ENCODE measurements around the gene FANK1.

- no peak for TF ChIP-seq EZH2 (IDR thresholded peaks at IDR 0.05)
- TF ChIP-seq CTCF (IDR thresholded peaks at IDR 0.05), result no peak
- no peak for TF ChIP-seq EZH2phosphoT487 (IDR thresholded peaks at IDR 0.05)
Observed at GRCh38 chr10:125984346-125984745, 88.0 kb downstream of the FANK1 start.

All from neural progenitor cell (in vitro differentiated cells).